A549 treated with GW870086 at 1 μM for 4 hours (cell line): Measurements from ENCODE around the gene CCDC39. TPM values are rescaled to one million over a fixed set of nuclear protein-coding genes. Genes with fewer than 3 reads are reported as not detected.

Experiments
- total RNA-seq: library from RNA; stranded (reverse); fragments of 200-300 nt; extraction: Qiagen RNA extraction; gene quantifications from 5 replicates; pipeline ENCODE4 v1.2.3, GENCODE V29; 2022; ENCODE audit warnings: low read depth

Gene CCDC39
- total RNA-seq, result 0.17 TPM in 1 of 5 replicates, not detected in the others

GRCh38 chr3:180679178-180680096 lies at the start of gene CCDC39:
TSS of gene CCDC39 (minus strand) at chr3:180679489. CDS start at chr3:180679380, 109 bp downstream.

GRCh38 chr3:180601688-180602666 lies 77.3 kb downstream of the CCDC39 start, which contains the start of gene TTC14:
TSS of gene TTC14 (plus strand) at chr3:180602163. CDS start at chr3:180602262, 99 bp downstream.

Other genes starting within 250 kb of the CCDC39 start
- gene TTC14, start 77.3 kb downstream of the CCDC39 start, total RNA-seq, result 12.8 to 15.4 TPM (median 15.0 TPM) in 5 replicates
- 54.2 to 85.0 TPM (median 73.7 TPM) in 5 replicates for gene FXR1, start 233.2 kb upstream of the CCDC39 start, total RNA-seq